Right lobe of liver (tissue), 6 donors: ENCODE data around the gene GDNF. TPM values are rescaled to one million over a fixed set of nuclear protein-coding genes. Genes with fewer than 3 reads are reported as not detected.

Experiments used
- ATAC-seq, 4 donors: fragments of 200-7000 bp; cut with Tn5 transposase; one replicate each; pipeline ENCODE4 v1.9.1; 2020; ENCODE audit warnings: mild to moderate bottlenecking in 4 of 4, moderate library complexity in 4 of 4
- DNase-seq, 3 donors: peaks; one replicate each; pipeline ENCODE4 v3.0.0-alpha.2; 2020
- H3K27ac ChIP-seq, 3 donors: fragments of 200-600 bp; one replicate each; pipeline ENCODE4 v1.8.0; 2022
- H3K27me3 ChIP-seq, 2 donors: fragments of 200-600 bp; one replicate each; pipeline ENCODE4 v1.8.0; 2022
- H3K36me3 ChIP-seq, 4 donors: fragments of 200-600 bp; sonication (generic) in 1 of 4; one replicate each; pipeline versions ENCODE4 v1.5.1 to v1.8.0; 2017 to 2022; ENCODE audit warnings: control low read depth in 1 of 4
- H3K4me1 ChIP-seq, 4 donors: fragments of 200-600 bp; sonication (generic) in 1 of 4; one replicate each; pipeline versions ENCODE4 v1.5.1 to v1.8.0; 2017 to 2022; ENCODE audit warnings: control low read depth in 1 of 4
- H3K4me3 ChIP-seq, 3 donors: fragments of 200-600 bp; one replicate each; pipeline ENCODE4 v1.8.0; 2022
- H3K9me3 ChIP-seq, 4 donors: fragments of 200-600 bp; sonication (generic) in 1 of 4; one replicate each; pipeline versions ENCODE4 v1.5.1 to v1.8.0; 2017 to 2022; ENCODE audit warnings: control low read depth in 1 of 4
- POLR2A ChIP-seq: fragments of 450-650 bp; IDR thresholded peaks from one replicate; pipeline ENCODE4 v1.6.1; 2017; ENCODE audit warnings: antibody characterized with exemption, mild to moderate bottlenecking
- WGBS: methylation state at CpG from one replicate; pipeline ENCODE4 v1.1.6; 2018; ENCODE audit warnings: low coverage, low lambda C conversion rate; ENCODE audit not compliant: insufficient coverage; ENCODE audit errors: missing lambda C conversion rate; 5-methylcytosine and 5-hydroxymethylcytosine counted together
- intact Hi-C, 2 donors: fragments of 100-400 bp; cut with DNase I; formaldehyde crosslinking; loops; one replicate each; pipeline versions ENCODE4 v1.11.2 to v1.14.1; 2022
- total RNA-seq, 6 experiments: library from RNA; depleted of rRNA in 2 of 6; stranded (reverse); fragments of >200 nt in 2 of 6; fragmentation: NEBNext Ultra II Directional in 3 of 6; extraction: Animal tissue kit (Norgen Biotek cat#: 25700) in 3 of 6; gene quantifications; one replicate each; pipeline versions ENCODE4 v1.1.0 to v1.2.4, GENCODE V29; 2016 to 2023
- TF ChIP-seq, protein P1 (sequence below), 4 donors: fragments of 200-600 bp in 3 of 4; fragments of 450-650 bp in 1 of 4; IDR thresholded peaks; one replicate each; pipeline versions ENCODE4 v1.5.1 to v1.8.0; 2016 to 2022; ENCODE audit warnings: antibody characterized with exemption in 4 of 4, mild to moderate bottlenecking in 2 of 4
- donor health status: DM: no; HTN: yes; CAD: no.
- donor health status: DM: no; HTN: no; CAD: no.
- donor health status: DM: no; HTN: no; CAD: no.
- donor health status: DM: no; HTN: yes; CAD: no.
- donor health status: DM: no; HTN: yes; CAD: no.

Gene GDNF
- total RNA-seq, 6 experiments from 2014 or later, result 0.15 to 0.47 (median 0.26) TPM

DNA sequence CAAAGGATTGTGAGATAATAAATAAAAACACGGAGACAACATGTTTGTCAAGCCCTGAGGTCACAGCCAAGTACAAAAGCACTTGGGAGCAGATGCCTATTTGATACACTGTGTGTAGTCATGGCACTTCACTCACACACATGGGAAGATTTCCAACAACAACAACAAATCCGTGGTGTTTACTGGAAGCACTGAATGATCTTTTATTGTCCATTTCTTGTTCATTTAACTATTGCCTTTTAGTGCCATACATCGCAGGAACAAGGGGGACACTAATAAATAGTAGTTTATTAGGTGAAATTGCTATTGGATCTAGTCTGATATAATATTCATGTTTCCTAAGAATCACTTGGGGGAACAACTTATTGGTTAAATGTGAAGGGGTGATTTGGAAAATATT lies 20.4 kb upstream of the GDNF start:
- intact Hi-C loops, result no loop called here
- ATAC-seq, result no peak
- no peak overlapping the region for H3K4me3 ChIP-seq
- no peak overlapping the region for H3K27ac ChIP-seq
- DNase-seq, result no peak
- no peaks in the 10 kb centered on the region for H3K4me1 ChIP-seq
- no peaks in the 10 kb centered on the region for H3K36me3 ChIP-seq
- H3K9me3 ChIP-seq, result no peaks in the 10 kb centered on the region
- 45% methylated on average over 3 of the region's 3 CpGs for WGBS
- H3K27me3 ChIP-seq, result no peaks in the 10 kb centered on the region
- TF ChIP-seq POLR2A, result no peak
- TF ChIP-seq, protein P1, sequence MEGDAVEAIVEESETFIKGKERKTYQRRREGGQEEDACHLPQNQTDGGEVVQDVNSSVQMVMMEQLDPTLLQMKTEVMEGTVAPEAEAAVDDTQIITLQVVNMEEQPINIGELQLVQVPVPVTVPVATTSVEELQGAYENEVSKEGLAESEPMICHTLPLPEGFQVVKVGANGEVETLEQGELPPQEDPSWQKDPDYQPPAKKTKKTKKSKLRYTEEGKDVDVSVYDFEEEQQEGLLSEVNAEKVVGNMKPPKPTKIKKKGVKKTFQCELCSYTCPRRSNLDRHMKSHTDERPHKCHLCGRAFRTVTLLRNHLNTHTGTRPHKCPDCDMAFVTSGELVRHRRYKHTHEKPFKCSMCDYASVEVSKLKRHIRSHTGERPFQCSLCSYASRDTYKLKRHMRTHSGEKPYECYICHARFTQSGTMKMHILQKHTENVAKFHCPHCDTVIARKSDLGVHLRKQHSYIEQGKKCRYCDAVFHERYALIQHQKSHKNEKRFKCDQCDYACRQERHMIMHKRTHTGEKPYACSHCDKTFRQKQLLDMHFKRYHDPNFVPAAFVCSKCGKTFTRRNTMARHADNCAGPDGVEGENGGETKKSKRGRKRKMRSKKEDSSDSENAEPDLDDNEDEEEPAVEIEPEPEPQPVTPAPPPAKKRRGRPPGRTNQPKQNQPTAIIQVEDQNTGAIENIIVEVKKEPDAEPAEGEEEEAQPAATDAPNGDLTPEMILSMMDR (IDR thresholded peaks at IDR 0.05), result no peak

DNA sequence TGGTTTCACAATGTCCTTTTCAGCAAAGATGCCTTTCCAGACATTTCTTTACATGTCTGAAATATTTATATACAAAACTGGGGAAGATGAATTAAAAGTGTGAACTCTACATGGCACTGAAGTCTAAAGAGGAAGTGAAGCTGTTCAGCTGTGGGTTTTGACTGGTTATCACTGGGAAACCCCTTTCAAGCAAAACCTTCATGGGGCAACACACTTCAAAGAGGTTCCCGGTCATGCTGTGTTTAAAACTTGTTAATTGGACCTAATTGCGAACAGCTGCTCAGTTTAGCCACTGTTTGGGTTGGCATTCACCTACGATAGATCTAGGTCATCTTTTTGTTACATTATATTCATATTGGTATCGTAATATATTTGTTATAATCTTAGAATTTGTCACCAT lies 20.0 kb upstream of the GDNF start:
- Histone ChIP-seq H3K4me3 (no peak overlapping the region), H3K36me3 (no peaks in the 10 kb centered on the region), H3K27ac (no peak overlapping the region), H3K9me3 (no peaks in the 10 kb centered on the region), H3K4me1 (no peaks in the 10 kb centered on the region), H3K27me3 (no peaks in the 10 kb centered on the region)
- DNase-seq (no peak), ATAC-seq (no peak)
- TF ChIP-seq POLR2A, result no peak
- TF ChIP-seq, protein P1 (IDR thresholded peaks at IDR 0.05), result no peak
- intact Hi-C loops, result no loop called here
- WGBS, result 67% methylated on average over 4 of the region's 4 CpGs

DNA sequence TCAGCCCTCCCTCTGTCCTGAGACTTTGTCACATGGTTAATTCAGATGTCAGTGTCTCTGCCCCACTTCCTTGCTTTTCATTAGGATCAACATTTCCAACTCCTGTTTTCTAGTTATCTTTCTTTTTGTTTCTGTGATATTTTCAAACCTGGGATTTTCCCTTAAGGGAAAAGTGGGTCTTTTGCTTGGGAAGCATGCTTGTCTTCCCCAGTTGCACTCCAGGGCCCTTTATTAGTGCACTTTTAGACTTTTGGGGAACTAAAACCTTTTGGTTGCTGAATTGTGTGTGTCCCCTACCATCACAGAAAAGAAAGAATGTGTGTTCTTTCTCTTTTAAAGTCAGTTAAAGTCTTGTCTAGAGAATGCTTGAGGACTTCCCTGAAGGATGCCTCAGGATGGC lies 18.4 kb upstream of the GDNF start:
- intact Hi-C loops, result no loop called here
- TF ChIP-seq POLR2A, result no peak
- TF ChIP-seq, protein P1 (IDR thresholded peaks at IDR 0.05), result no peak
- Histone ChIP-seq H3K36me3 (no peaks in the 10 kb centered on the region), H3K4me3 (no peak overlapping the region), H3K27ac (no peak overlapping the region), H3K4me1 (no peaks in the 10 kb centered on the region), H3K9me3 (no peaks in the 10 kb centered on the region), H3K27me3 (no peaks in the 10 kb centered on the region)
- no peak for ATAC-seq
- DNase-seq, result no peak

DNA sequence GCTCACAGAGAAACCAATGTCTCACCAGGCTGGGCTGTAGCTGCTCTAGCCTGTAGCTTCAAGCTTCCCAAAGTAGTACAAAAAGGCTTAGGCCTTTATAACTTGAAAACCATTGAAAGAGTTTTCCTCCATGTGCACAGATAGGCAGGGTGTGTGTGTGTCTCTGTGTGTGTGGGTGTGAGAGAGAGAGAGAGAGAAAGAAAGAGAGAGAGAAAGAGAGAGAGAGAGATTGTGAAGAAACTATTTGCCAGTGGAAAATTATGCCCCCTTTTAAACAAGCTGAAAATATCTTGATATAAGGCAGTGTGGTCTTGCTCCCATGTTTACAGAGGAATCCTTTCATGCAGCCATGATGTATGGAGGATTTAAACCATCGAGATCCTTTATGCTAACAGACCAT lies 17.9 kb upstream of the GDNF start:
- no peaks in the 10 kb centered on the region for H3K27me3 ChIP-seq
- H3K4me3 ChIP-seq, result no peak overlapping the region
- intact Hi-C loops, result no loop called here
- no peak for ATAC-seq
- no peaks in the 10 kb centered on the region for H3K4me1 ChIP-seq
- H3K9me3 ChIP-seq, result no peaks in the 10 kb centered on the region
- 83% methylated on average over 1 of the region's 1 CpG for WGBS
- H3K36me3 ChIP-seq, result no peaks in the 10 kb centered on the region
- DNase-seq, result no peak
- TF ChIP-seq POLR2A, result no peak
- TF ChIP-seq, protein P1 (IDR thresholded peaks at IDR 0.05), result no peak
- H3K27ac ChIP-seq, result no peak overlapping the region

DNA sequence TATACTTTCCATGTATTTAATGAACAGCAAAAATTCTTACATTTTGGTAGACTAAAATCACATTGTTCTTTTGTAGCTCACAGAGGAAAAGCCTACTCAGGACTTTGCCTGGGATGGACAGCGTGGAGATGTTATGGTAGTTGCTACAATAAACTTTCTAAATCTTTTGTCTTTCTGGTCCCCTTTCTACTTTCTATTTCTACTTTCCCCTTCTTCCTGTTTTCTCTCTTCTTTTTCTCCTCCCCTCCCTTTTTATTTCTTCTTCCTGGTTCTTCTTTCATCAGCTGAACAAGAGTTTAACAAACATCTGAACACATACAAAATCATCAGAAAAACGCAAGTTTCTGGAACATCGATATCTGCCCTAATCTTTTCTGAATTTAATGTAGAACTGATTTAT lies 15.6 kb upstream of the GDNF start:
- Histone ChIP-seq H3K27ac (no peak overlapping the region), H3K4me3 (no peak overlapping the region), H3K27me3 (no peaks in the 10 kb centered on the region), H3K4me1 (no peaks in the 10 kb centered on the region), H3K9me3 (no peaks in the 10 kb centered on the region), H3K36me3 (no peaks in the 10 kb centered on the region)
- intact Hi-C loops, result no loop called here
- DNase-seq (no peak), ATAC-seq (no peak)
- TF ChIP-seq POLR2A, result no peak
- TF ChIP-seq, protein P1 (IDR thresholded peaks at IDR 0.05), result no peak
- 91% methylated on average over 3 of the region's 3 CpGs for WGBS
